ENCODE results near the gene TEX13A.

TEX13A gene

DNA sequence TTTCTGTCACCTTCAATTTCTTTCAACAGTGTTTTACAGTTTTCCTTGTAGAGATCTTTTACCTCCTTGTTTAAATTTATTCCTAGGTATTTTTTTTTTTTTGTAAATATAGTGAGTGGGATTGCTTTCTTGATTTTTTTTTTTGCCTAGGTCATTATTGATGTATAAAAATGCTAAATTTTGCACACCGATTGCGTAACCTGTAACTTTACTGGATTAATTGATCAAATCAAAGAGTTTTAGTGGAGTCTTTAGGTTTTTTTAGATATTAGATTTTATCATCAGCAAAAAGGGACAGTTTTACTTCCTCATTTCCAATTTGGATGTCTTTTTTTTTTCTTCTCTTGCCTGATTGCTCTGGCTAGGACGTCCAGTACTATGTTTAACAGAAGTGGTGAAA is 40.9 kb downstream of the TEX13A start:
- in situ Hi-C loops (cut with MboI; ENCODE audit: low sequenced_read_pairs) = no loop called here

GRCh38 chrX:105173071-105173470 is 47.4 kb downstream of the TEX13A start:
- in situ Hi-C loops (cut with MboI; ENCODE audit: low sequenced_read_pairs) = no loop called here
